OCI-LY1 (cell line): ENCODE measurements around the gene SLC25A13.

Source experiments
- H2AFZ ChIP-seq: fragments of 200-600 bp; sonication (generic), shearing (Covaris generic); 2 replicates; pipeline ENCODE4 v1.6.0; 2014; ENCODE audit warnings: antibody characterized with exemption, mild to moderate bottlenecking, low read length
- H3F3A ChIP-seq: fragments of 200-600 bp; sonication (generic), shearing (Covaris generic); 2 replicates; pipeline ENCODE4 v1.6.0; 2014; ENCODE audit warnings: mild to moderate bottlenecking, antibody characterized with exemption, low read length, moderate library complexity; ENCODE audit not compliant: insufficient read depth
- H3K27ac ChIP-seq: fragments of 200-600 bp; sonication (generic); 2 replicates; pipeline ENCODE4 v1.5.1; 2014; ENCODE audit warnings: low read length, mixed run types, mild to moderate bottlenecking, low read depth; ENCODE audit not compliant: poor library complexity, severe bottlenecking
- H3K27me3 ChIP-seq: fragments of 200-600 bp; sonication (generic); 2 replicates; pipeline ENCODE4 v1.6.0; 2014; ENCODE audit warnings: antibody characterized with exemption, mild to moderate bottlenecking, low read length, moderate library complexity; ENCODE audit not compliant: insufficient read depth
- H3K36me3 ChIP-seq: fragments of 200-600 bp; sonication (generic); 2 replicates; pipeline ENCODE4 v1.6.1; 2014; ENCODE audit warnings: mild to moderate bottlenecking, antibody characterized with exemption, low read length, moderate library complexity, mixed read lengths; ENCODE audit not compliant: insufficient read depth
- H3K4me1 ChIP-seq: fragments of 200-600 bp; sonication (generic); 2 replicates; pipeline ENCODE4 v1.5.1; 2014; ENCODE audit warnings: mild to moderate bottlenecking, low read length, moderate library complexity; ENCODE audit not compliant: insufficient read depth, severe bottlenecking
- H3K4me2 ChIP-seq: fragments of 200-600 bp; sonication (generic), shearing (Covaris generic); 2 replicates; pipeline ENCODE4 v1.6.1; 2014; ENCODE audit warnings: low read length
- H3K4me3 ChIP-seq: fragments of 200-600 bp; sonication (generic); 2 replicates; pipeline ENCODE4 v1.5.1; 2014; ENCODE audit warnings: low read length, low read depth, mild to moderate bottlenecking, mixed read lengths; ENCODE audit not compliant: poor library complexity, severe bottlenecking
- H3K79me2 ChIP-seq: fragments of 200-600 bp; shearing (Covaris generic); 2 replicates; pipeline ENCODE4 v1.6.1; 2016; ENCODE audit warnings: mixed run types, low read length, mixed read lengths; ENCODE audit not compliant: insufficient read depth
- H3K9ac ChIP-seq: fragments of 200-600 bp; sonication (generic), shearing (Covaris generic); 2 replicates; pipeline ENCODE4 v1.6.1; 2014; ENCODE audit warnings: mild to moderate bottlenecking, low read length, mixed read lengths
- H3K9me2 ChIP-seq: fragments of 200-600 bp; sonication (generic), shearing (Covaris generic); 2 replicates; pipeline ENCODE4 v1.6.1; 2014; ENCODE audit warnings: low read depth, mild to moderate bottlenecking, low read length, mixed read lengths
- H3K9me3 ChIP-seq: fragments of 200-600 bp; shearing (Covaris generic); 2 replicates; pipeline ENCODE4 v1.6.1; 2014; ENCODE audit warnings: low read length, mixed read lengths
- H4K20me1 ChIP-seq: fragments of 200-600 bp; sonication (generic), shearing (Covaris generic); 2 replicates; pipeline ENCODE4 v1.6.0; 2016; ENCODE audit warnings: mild to moderate bottlenecking, low read length; ENCODE audit not compliant: insufficient read depth
- CTCF ChIP-seq: fragments of 200-600 bp; sonication (generic), shearing (Covaris generic); IDR thresholded peaks from 2 replicates; pipeline ENCODE4 v1.5.1; 2017; ENCODE audit warnings: mild to moderate bottlenecking, antibody characterized with exemption, low read length, moderate library complexity, mixed read lengths
- EZH2 ChIP-seq: fragments of 200-600 bp; sonication (generic), shearing (Covaris generic); IDR thresholded peaks from 2 replicates; pipeline ENCODE4 v1.8.0; 2017; ENCODE audit warnings: borderline replicate concordance, mixed run types, mild to moderate bottlenecking, antibody characterized with exemption, low read length, moderate library complexity, mixed read lengths

SLC25A13 gene

GRCh38 chr7:96179341-96179740 lies 142.6 kb downstream of the SLC25A13 start:
- peaks cover 15% of the 10 kb centered on the region; the same call in 1 of the 2 replicates for H3K36me3 ChIP-seq
- H3K4me3 ChIP-seq, result no peak overlapping the region
- H3K27ac ChIP-seq, result no peak overlapping the region
- TF ChIP-seq EZH2 (no peak), CTCF (no peak)
- H3K9me3 ChIP-seq, result no peaks in the 10 kb centered on the region
- no peaks in the 10 kb centered on the region for H3K4me1 ChIP-seq
- H2AFZ ChIP-seq, result no peak overlapping the region
- H3F3A ChIP-seq, result no peaks in the 10 kb centered on the region
- no peaks in the 10 kb centered on the region for H3K79me2 ChIP-seq
- H3K9ac ChIP-seq, result no peak overlapping the region
- H4K20me1 ChIP-seq, result no peaks in the 10 kb centered on the region
- H3K4me2 ChIP-seq, result no peak overlapping the region
- H3K27me3 ChIP-seq, result no peaks in the 10 kb centered on the region
- H3K9me2 ChIP-seq, result no peaks in the 10 kb centered on the region

GRCh38 chr7:96178581-96178980 lies 143.3 kb downstream of the SLC25A13 start:
- H3F3A ChIP-seq, result no peaks in the 10 kb centered on the region
- peaks cover 10% of the 10 kb centered on the region; the same call in 1 of the 2 replicates for H3K36me3 ChIP-seq
- no peaks in the 10 kb centered on the region for H3K27me3 ChIP-seq
- H4K20me1 ChIP-seq, result no peaks in the 10 kb centered on the region
- no peaks in the 10 kb centered on the region for H3K9me3 ChIP-seq
- H3K4me2 ChIP-seq, result no peak overlapping the region
- no peak for TF ChIP-seq EZH2
- TF ChIP-seq CTCF, result no peak
- no peaks in the 10 kb centered on the region for H3K4me1 ChIP-seq
- no peak overlapping the region for H3K4me3 ChIP-seq
- no peaks in the 10 kb centered on the region for H3K9me2 ChIP-seq
- H3K9ac ChIP-seq, result no peak overlapping the region
- H2AFZ ChIP-seq, result no peak overlapping the region
- H3K27ac ChIP-seq, result no peak overlapping the region
- H3K79me2 ChIP-seq, result no peaks in the 10 kb centered on the region

GRCh38 chr7:96177353-96177752 lies 144.5 kb downstream of the SLC25A13 start:
- Histone ChIP-seq H3K4me3 (no peak overlapping the region), H3F3A (no peaks in the 10 kb centered on the region), H3K36me3 (no peaks in the 10 kb centered on the region; the same call in 1 of the 2 replicates), H3K27me3 (no peaks in the 10 kb centered on the region), H3K9ac (no peak overlapping the region), H3K27ac (no peak overlapping the region), H3K9me3 (no peaks in the 10 kb centered on the region), H4K20me1 (no peaks in the 10 kb centered on the region), H2AFZ (no peak overlapping the region), H3K79me2 (no peaks in the 10 kb centered on the region), H3K4me2 (no peak overlapping the region), H3K4me1 (no peaks in the 10 kb centered on the region), H3K9me2 (no peaks in the 10 kb centered on the region)
- TF ChIP-seq EZH2 (no peak), CTCF (no peak)
